ENCODE results near the gene TNRC18.
"Not testable (repeated sequence)": the region's sequence is repeated elsewhere in the genome, so short reads cannot be mapped to it uniquely, and the experiment has no call there.

The TNRC18 gene

GRCh38 chr7:5379546-5379945 lies 44.1 kb downstream of the TNRC18 start:
- no peak for DNase-seq (ENCODE audit: low read depth in 2 of 2)

- DNase-seq (ENCODE audit: low read depth in 2 of 2): no peak
Measured at GRCh38 chr7:5377816-5378215, 45.8 kb downstream of the TNRC18 start.

- DNase-seq (ENCODE audit: low read depth in 2 of 2): no peak
Measured at GRCh38 chr7:5377279-5377678, 46.4 kb downstream of the TNRC18 start.

- DNase-seq (ENCODE audit: low read depth in 2 of 2): no peak
Measured at GRCh38 chr7:5375925-5376324, 47.7 kb downstream of the TNRC18 start.

- no peak for DNase-seq (ENCODE audit: low read depth in 2 of 2)
Measured at GRCh38 chr7:5374464-5374863, 49.2 kb downstream of the TNRC18 start.

GRCh38 chr7:5373300-5373699 lies 50.3 kb downstream of the TNRC18 start:
- DNase-seq (ENCODE audit: low read depth in 2 of 2): no peak

- no peak for DNase-seq (ENCODE audit: low read depth in 2 of 2)
Measured at GRCh38 chr7:5370454-5371353, 52.9 kb downstream of the TNRC18 start.

- DNase-seq (ENCODE audit: low read depth in 2 of 2): no peak
Measured at GRCh38 chr7:5367661-5368060, 56.0 kb downstream of the TNRC18 start.

GRCh38 chr7:5365976-5366625 lies 57.5 kb downstream of the TNRC18 start:
- DNase-seq (ENCODE audit: low read depth in 2 of 2): peak; percentile 32 to 45

- peak in 1 of 2 donors; percentile 7 for DNase-seq (ENCODE audit: low read depth in 2 of 2)
Measured at GRCh38 chr7:5363729-5364128, 59.9 kb downstream of the TNRC18 start.

- DNase-seq (ENCODE audit: low read depth in 2 of 2): no peak
Measured at GRCh38 chr7:5362466-5362865, 61.2 kb downstream of the TNRC18 start.

GRCh38 chr7:5361446-5362127 lies 62.0 kb downstream of the TNRC18 start:
- DNase-seq (ENCODE audit: low read depth in 2 of 2): no peak

GRCh38 chr7:5360971-5361370 lies 62.7 kb downstream of the TNRC18 start:
- no peak for DNase-seq (ENCODE audit: low read depth in 2 of 2)

GRCh38 chr7:5360451-5360850 lies 63.2 kb downstream of the TNRC18 start:
- DNase-seq (ENCODE audit: low read depth in 2 of 2): no peak

GRCh38 chr7:5360021-5360420 lies 63.6 kb downstream of the TNRC18 start:
- DNase-seq (ENCODE audit: low read depth in 2 of 2): not testable (repeated sequence)

GRCh38 chr7:5359344-5359743 lies 64.3 kb downstream of the TNRC18 start:
- DNase-seq (ENCODE audit: low read depth in 2 of 2): no peak

GRCh38 chr7:5357951-5358350 lies 65.7 kb downstream of the TNRC18 start:
- DNase-seq (ENCODE audit: low read depth in 2 of 2): no peak

GRCh38 chr7:5356751-5357119 lies 66.9 kb downstream of the TNRC18 start:
- DNase-seq (ENCODE audit: low read depth in 2 of 2): no peak

GRCh38 chr7:5354460-5355232 lies 69.0 kb downstream of the TNRC18 start:
- DNase-seq (ENCODE audit: low read depth in 2 of 2): no peak

- DNase-seq (ENCODE audit: low read depth in 2 of 2): no peak
Measured at GRCh38 chr7:5352440-5353010, 71.1 kb downstream of the TNRC18 start.

- no peak for DNase-seq (ENCODE audit: low read depth in 2 of 2)
Measured at GRCh38 chr7:5351507-5352265, 71.9 kb downstream of the TNRC18 start.

Measured in stimulated activated CD4-positive, alpha-beta T cell treated with anti-CD3 and anti-CD28 coated beads, Interleukin-15, amount 100 ng/mL, for 48 hours (primary cell).